Ascending aorta (tissue), 2 donors: ENCODE results near the gene SGPL1. TPM values are rescaled to one million over a fixed set of nuclear protein-coding genes. Genes with fewer than 3 reads are reported as not detected.

ENCODE experiments used
- DNase-seq, 2 donors: peaks; one replicate each; pipeline ENCODE4 v3.0.0-alpha.2; 2019; ENCODE audit warnings: low spot score in 2 of 2
- H3K27ac ChIP-seq, 2 donors: fragments of 200-600 bp; sonication (generic); one replicate each; pipeline ENCODE4 v1.5.1; 2016 to 2017; ENCODE audit warnings: mild to moderate bottlenecking in 1 of 2
- H3K27me3 ChIP-seq: fragments of 200-600 bp; sonication (generic); one replicate; pipeline ENCODE4 v1.5.1; 2017
- H3K36me3 ChIP-seq, 2 donors: fragments of 200-600 bp; sonication (generic); one replicate each; pipeline ENCODE4 v1.5.1; 2016
- H3K4me1 ChIP-seq, 2 donors: fragments of 200-600 bp; sonication (generic); one replicate each; pipeline ENCODE4 v1.5.1; 2016 to 2017; ENCODE audit warnings: mild to moderate bottlenecking in 1 of 2
- H3K4me3 ChIP-seq, 2 donors: fragments of 200-600 bp; sonication (generic); one replicate each; pipeline ENCODE4 v1.5.1; 2016 to 2017; ENCODE audit warnings: mild to moderate bottlenecking in 1 of 2
- H3K9me3 ChIP-seq, 2 donors: fragments of 200-600 bp; sonication (generic); one replicate each; pipeline ENCODE4 v1.5.1; 2016
- intact Hi-C: fragments of 100-400 bp; cut with DNase I; formaldehyde crosslinking; loops from one replicate; pipeline ENCODE4 v1.15.1; 2023
- total RNA-seq: library from RNA; depleted of rRNA; stranded (reverse); fragments of >200 nt; gene quantifications from one replicate; pipeline ENCODE4 v1.1.0, GENCODE V29; 2016
- TF ChIP-seq, protein P1 (sequence below), 3 experiments: fragments of 200-600 bp in 2 of 3; fragments of 450-650 bp in 1 of 3; sonication (generic) in 2 of 3; IDR thresholded peaks; one replicate each; pipeline ENCODE4 v1.5.1; 2016 to 2019; ENCODE audit warnings: antibody characterized with exemption in 3 of 3, mild to moderate bottlenecking in 1 of 3, moderate library complexity in 1 of 3

Gene SGPL1
- total RNA-seq, 1 donor from 2014 or later = 6.2 TPM

DNA sequence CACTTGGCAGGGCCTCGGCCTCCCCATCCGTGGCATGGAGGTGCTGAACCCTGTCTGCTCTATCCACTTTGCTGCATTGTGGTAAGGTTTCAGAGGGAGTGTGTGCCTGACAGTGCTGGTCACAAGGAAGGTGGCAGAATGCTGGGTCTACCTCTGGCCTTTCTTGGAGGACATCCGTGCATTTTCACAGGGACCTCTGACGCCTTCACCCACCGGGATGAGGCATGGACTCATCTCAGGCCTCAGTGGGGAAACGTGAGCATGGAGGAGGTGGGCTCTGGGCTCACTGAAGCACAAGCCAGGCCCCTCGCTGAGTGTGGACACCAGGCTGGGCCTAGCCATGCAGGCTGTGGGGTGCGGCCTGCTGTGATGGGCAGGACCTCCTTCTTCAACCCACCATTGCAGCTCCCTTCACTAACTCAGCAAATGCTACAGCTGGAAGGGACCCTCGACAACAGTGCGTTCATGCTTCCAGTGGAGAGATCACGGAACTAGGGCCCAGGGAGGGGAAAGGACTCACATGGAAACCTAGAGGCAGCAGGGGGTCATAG, 39.2 kb upstream of the SGPL1 start:
- TF ChIP-seq, protein P1, sequence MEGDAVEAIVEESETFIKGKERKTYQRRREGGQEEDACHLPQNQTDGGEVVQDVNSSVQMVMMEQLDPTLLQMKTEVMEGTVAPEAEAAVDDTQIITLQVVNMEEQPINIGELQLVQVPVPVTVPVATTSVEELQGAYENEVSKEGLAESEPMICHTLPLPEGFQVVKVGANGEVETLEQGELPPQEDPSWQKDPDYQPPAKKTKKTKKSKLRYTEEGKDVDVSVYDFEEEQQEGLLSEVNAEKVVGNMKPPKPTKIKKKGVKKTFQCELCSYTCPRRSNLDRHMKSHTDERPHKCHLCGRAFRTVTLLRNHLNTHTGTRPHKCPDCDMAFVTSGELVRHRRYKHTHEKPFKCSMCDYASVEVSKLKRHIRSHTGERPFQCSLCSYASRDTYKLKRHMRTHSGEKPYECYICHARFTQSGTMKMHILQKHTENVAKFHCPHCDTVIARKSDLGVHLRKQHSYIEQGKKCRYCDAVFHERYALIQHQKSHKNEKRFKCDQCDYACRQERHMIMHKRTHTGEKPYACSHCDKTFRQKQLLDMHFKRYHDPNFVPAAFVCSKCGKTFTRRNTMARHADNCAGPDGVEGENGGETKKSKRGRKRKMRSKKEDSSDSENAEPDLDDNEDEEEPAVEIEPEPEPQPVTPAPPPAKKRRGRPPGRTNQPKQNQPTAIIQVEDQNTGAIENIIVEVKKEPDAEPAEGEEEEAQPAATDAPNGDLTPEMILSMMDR (IDR thresholded peaks at IDR 0.05) = no peak
- Histone ChIP-seq H3K36me3 (no peaks in the 10 kb centered on the region), H3K9me3 (no peaks in the 10 kb centered on the region), H3K4me1 (no peaks in the 10 kb centered on the region), H3K4me3 (no peak overlapping the region), H3K27me3 (no peaks in the 10 kb centered on the region), H3K27ac (no peak overlapping the region)
- intact Hi-C loops = no loop called here
- peak in 1 of 2 donors; percentile 56 for DNase-seq

DNA sequence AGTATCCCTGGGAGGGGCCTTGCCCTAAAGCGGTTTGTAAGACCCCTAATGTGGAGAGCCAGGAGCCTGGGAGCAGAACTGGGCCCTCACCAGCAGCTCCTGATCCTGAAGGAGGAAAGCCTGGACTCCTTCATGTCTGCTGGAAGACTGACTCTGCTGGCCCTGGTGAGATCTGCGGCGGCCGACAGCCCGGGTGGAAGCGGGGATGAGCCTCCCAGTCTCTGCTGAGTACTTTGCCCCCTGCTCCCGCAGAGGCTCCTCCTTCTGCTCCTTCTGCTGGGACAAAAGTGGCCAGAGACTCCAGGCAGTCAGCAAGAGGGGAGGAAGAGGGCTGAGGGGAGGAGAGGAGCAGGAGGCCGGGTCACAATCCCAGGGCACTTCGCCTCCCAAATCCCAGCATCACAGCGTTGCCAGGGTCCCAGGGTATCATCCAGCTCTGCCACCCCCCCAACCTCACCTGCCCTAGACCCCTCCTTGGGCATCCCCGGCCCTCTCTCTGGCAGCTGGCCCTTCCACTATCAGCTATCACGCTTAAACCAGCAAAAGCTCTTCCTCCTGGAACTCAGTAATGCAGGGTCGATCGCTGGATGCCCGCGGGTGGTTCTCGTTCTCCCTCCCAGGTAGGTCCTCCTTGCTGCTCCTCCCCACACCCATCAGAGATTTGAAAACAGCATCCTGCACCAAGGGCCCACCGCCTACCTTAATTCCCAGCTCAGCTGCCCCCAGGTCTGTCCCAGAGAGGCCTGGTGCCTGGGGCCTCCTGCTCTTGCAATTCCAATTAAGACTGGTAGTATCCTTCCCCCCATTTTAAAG, 38.5 kb upstream of the SGPL1 start:
- no peak overlapping the region for H3K27ac ChIP-seq
- no peaks in the 10 kb centered on the region for H3K4me1 ChIP-seq
- peak in 1 of 2 donors; percentile 37 for DNase-seq
- no peaks in the 10 kb centered on the region for H3K36me3 ChIP-seq
- intact Hi-C loops = no loop called here
- H3K4me3 ChIP-seq = no peak overlapping the region
- TF ChIP-seq, protein P1 (IDR thresholded peaks at IDR 0.05) = no peak
- H3K9me3 ChIP-seq = no peaks in the 10 kb centered on the region
- H3K27me3 ChIP-seq = no peaks in the 10 kb centered on the region

DNA sequence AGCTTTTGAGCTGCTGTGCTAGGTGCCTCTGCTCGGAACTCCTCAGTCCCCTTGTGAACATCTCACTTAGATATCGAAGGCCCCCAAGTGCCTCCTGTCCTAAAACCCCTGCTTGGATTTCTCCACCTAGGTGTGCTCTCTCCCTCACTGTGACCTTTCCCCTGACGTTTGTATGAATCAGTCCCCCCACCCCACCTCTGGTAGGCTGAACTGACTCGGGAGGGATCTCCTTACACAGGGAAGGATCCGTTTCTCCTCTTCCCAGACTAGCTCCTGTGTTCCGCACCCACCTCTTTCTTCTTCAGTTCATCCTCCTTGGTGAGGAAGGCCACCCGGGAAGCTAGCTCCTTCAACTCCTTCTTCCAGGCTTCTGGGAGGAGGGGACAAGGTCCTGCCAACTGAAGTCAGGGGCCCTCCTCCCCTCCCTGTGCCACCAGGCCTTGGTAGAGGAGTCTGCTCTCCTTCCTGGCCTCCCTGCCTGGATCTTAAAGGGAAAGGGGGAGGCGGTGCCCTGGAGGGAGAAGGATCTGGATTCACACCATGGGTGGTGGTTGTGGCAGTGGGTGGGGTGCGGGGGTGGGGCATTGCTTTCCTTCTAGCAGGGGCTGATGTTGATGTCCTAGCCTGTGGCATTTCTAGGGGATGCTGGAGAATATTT, 37.4 kb upstream of the SGPL1 start:
- Histone ChIP-seq H3K27me3 (no peaks in the 10 kb centered on the region), H3K9me3 (no peaks in the 10 kb centered on the region), H3K36me3 (no peaks in the 10 kb centered on the region), H3K4me3 (no peak overlapping the region), H3K27ac (no peak overlapping the region), H3K4me1 (no peaks in the 10 kb centered on the region)
- TF ChIP-seq, protein P1 (IDR thresholded peaks at IDR 0.05) = no peak
- DNase-seq = peak in 1 of 2 donors; percentile 35
- intact Hi-C loops = no loop called here

DNA sequence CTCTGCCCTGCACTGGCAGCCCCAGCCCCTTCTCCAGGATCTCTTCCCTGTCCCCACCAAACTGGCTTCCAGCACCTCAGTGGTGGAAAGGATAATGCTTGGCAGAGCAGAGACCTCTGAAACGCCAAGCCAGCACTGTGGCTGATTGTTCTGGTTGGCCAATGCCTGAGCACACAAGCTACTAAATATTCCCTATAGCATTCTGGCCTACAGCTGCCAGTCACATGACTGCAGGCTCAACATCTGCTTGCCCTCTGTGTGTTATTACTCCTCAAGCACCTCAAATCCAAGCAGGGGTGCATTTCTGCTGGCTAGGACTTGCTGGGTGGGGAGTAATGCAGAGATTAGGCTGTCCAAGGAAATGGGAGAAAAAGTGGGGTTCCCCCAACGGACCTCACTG, 36.7 kb upstream of the SGPL1 start:
- Histone ChIP-seq H3K4me3 (no peak overlapping the region), H3K27me3 (no peaks in the 10 kb centered on the region), H3K27ac (no peak overlapping the region), H3K4me1 (no peaks in the 10 kb centered on the region), H3K9me3 (no peaks in the 10 kb centered on the region), H3K36me3 (no peaks in the 10 kb centered on the region)
- peak in 1 of 2 donors; percentile 55 for DNase-seq
- TF ChIP-seq, protein P1 (IDR thresholded peaks at IDR 0.05) = no peak
- intact Hi-C loops = no loop called here

DNA sequence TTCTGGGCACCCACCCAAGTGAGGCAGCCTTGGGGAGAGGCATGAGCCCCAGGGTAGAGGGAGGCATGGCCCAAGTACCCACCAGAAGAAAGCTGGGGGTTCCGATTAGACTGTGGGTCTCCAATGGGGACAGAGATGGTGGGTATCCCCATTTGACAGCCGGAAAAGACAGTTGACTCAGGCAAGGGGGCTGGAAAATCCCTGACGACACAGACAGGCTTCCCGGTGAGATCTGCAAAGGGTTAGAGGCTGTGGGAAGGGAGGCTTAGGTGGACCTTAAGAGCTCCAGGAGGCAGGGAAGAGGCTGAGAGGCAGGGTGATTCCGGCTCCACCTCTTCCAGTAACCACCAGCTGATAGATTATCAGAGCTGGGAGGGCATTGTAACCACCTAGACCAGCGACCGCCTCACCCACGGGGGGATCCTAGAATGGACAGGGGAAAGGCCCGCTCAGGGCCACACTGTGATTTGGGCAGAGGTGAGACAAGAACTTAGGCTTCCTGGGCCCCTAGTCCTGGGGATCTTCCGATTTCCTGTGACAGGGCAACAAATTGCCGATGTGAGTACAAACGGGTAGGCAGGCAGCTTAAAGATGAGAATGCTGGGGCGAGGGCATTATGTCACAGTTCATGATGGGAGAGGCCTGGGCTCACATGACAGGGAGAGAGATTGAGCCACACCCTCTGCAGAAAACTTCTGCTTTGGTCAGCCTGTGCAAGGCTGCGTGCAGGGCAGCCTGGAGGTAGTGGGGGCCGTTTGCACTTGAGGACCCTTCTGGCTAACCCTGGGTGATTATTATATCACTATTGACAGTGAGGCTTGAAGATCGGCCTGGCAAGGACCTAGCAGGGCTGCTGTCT, 36.0 kb upstream of the SGPL1 start:
- peak in 1 of 2 donors; percentile 63 for DNase-seq
- no peaks in the 10 kb centered on the region for H3K4me1 ChIP-seq
- TF ChIP-seq, protein P1 (IDR thresholded peaks at IDR 0.05) = no peak
- H3K27ac ChIP-seq = no peak overlapping the region
- no peaks in the 10 kb centered on the region for H3K9me3 ChIP-seq
- no peaks in the 10 kb centered on the region for H3K36me3 ChIP-seq
- no peak overlapping the region for H3K4me3 ChIP-seq
- no peaks in the 10 kb centered on the region for H3K27me3 ChIP-seq
- intact Hi-C loops = no loop called here
